ENCODE results near the gene GLI3. TPM values are rescaled to one million over a fixed set of nuclear protein-coding genes. Genes with fewer than 3 reads are reported as not detected.

GLI3 gene
- total and polyA plus RNA-seq, 11 donors: 0.50 to 14.4 (median 5.7) TPM

DNA sequence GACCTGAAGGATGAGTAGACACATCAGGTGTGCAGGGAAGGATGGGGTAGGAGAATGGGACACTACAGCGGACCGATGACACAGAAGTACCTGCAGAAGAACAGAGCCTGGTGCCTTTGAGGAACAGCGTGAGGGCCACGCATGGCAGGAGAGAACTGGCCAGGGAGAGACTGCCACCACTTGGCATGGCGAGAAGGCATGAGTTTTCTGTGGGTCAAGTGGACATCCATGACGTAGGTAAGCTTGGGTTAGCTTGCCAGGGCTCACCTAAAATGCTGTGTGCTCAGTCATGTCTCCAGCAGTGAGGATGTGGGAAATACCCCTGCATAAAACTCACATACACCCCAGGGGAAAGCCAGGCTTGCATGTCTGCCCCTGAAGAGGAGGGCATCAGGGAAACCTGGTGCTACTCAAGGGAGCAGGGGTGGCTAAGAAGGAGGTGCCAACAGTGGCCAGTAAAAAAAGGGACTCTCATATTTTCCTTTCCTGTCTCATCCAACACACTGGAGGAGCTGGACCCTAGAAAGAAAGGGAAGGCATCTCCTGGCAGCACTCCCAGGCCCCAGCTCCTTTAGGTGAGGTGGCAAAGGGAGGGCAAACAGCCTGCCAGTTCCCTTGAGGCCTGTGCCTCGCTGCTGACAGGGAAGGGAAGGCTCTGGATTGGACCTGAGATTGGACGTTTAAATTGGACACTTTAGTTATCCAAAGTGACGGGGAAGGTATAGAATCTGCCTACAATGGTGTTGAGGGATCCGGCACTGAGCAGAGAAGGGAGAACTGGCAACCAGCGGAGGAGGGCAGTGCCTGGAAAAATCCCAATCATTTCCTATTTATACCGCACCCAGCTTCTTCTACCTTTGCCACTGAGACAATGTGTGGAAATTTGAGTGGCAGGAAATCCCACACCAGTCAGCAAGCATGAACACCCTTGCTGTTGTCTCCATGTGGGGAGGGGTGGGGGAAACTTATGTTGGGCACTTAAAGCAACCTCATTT is 255.7 kb downstream of the GLI3 start:
- DNase-seq (no peak), ATAC-seq (peak in 3 of 4 donors; percentile 58 to 79 (median 71))
- TF ChIP-seq POLR2A (IDR thresholded peaks at IDR 0.05): no peak
- TF ChIP-seq CTCF (IDR thresholded peaks at IDR 0.05): no peak
- peaks cover 0 to 4% (median 0%) of the 10 kb centered on the region in 9 donors for H3K36me3 ChIP-seq
- no peaks in the 10 kb centered on the region for H3K9me3 ChIP-seq
- H3K4me3 ChIP-seq: no peak overlapping the region
- peak overlapping the region in 1 of 12 donors; percentile 67 for H3K27ac ChIP-seq
- H3K27me3 ChIP-seq: no peaks in the 10 kb centered on the region
- peaks cover 0 to 30% (median 7%) of the 10 kb centered on the region in 12 donors for H3K4me1 ChIP-seq
- intact Hi-C loops (cut with DNase I): loop anchor here in 4 of 10 donors (5.0 to 10.0 kb wide), 4 partner anchors 113 to 851 kb away; partner anchors contain the start of gene GLI3 (in 1 of the 4)
- 69 to 74% (median 71%) methylated on average over 12 of the region's 12 CpGs for WGBS, 4 donors

- peaks cover 0 to 5% (median 0%) of the 10 kb centered on the region in 9 donors for H3K36me3 ChIP-seq
- 25 to 31% (median 28%) methylated on average over 6 of the region's 6 CpGs for WGBS, 4 donors
- intact Hi-C loops (cut with DNase I): loop anchor here (2.0 to 10.0 kb wide), 14 partner anchors 38 to 865 kb away; partner anchors contain the start of gene GLI3 (in 3 of the 10)
- peaks cover 0 to 30% (median 7%) of the 10 kb centered on the region in 12 donors for H3K4me1 ChIP-seq
- H3K9me3 ChIP-seq: no peaks in the 10 kb centered on the region
- H3K4me3 ChIP-seq: no peak overlapping the region
- peak in 2 of 4 donors; percentile 18 to 38 for ATAC-seq
- peak overlapping the region in 1 of 12 donors; percentile 67 for H3K27ac ChIP-seq
- DNase-seq: no peak
- peak; percentile 57 to 81 (median 68) for TF ChIP-seq CTCF (IDR thresholded peaks at IDR 0.05)
- TF ChIP-seq POLR2A (IDR thresholded peaks at IDR 0.05): no peak
- H3K27me3 ChIP-seq: no peaks in the 10 kb centered on the region
These were observed 257.1 kb downstream of the GLI3 start for GRCh38 chr7:41979834-41980307.

- DNase-seq: no peak
- H3K4me1 ChIP-seq: peaks cover 0 to 30% (median 7%) of the 10 kb centered on the region in 12 donors
- intact Hi-C loops (cut with DNase I): loop anchor here in 9 of 10 donors (2.0 to 10.0 kb wide), 11 partner anchors 37 to 866 kb away; partner anchors contain the start of gene GLI3 (in 2 of the 9)
- peaks cover 0 to 5% (median 0%) of the 10 kb centered on the region in 9 donors for H3K36me3 ChIP-seq
- no peaks in the 10 kb centered on the region for H3K9me3 ChIP-seq
- no peak for ATAC-seq
- no peak overlapping the region for H3K4me3 ChIP-seq
- TF ChIP-seq POLR2A (IDR thresholded peaks at IDR 0.05): no peak
- no peak for TF ChIP-seq CTCF (IDR thresholded peaks at IDR 0.05)
- H3K27ac ChIP-seq: peak overlapping the region in 1 of 12 donors; percentile 67
- 86 to 95% (median 90%) methylated on average over 4 of the region's 4 CpGs for WGBS, 4 donors
- H3K27me3 ChIP-seq: no peaks in the 10 kb centered on the region
These were observed 258.2 kb downstream of the GLI3 start for GRCh38 chr7:41978858-41979257.

DNA sequence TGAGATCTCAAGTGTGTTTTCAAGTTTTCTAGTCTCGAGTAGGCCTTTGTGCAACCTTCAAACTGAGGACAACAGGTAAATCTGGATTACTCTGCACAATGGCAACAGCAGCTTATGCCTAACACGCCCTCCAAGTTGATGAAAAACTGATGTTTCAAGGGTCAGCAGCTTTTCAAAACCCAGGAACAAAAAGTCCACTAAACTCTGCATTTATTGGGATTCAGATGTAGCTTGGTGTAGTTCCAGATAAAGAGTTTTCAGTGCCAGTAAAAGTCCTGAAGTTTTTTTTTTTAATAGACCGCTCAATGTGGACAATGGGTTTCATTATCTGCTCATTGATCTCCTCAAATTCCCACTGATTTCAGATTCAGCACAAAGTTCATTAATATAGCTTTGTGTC is 259.3 kb downstream of the GLI3 start:
- WGBS, 4 donors: 85 to 88% (median 86%) methylated on average over 3 of the region's 3 CpGs
- peaks cover 0 to 30% (median 7%) of the 10 kb centered on the region in 12 donors for H3K4me1 ChIP-seq
- TF ChIP-seq POLR2A (IDR thresholded peaks at IDR 0.05): no peak
- TF ChIP-seq CTCF (IDR thresholded peaks at IDR 0.05): no peak

More for the DNA sequence above, 259.3 kb downstream of the GLI3 start:
- peaks cover 0 to 7% (median 0%) of the 10 kb centered on the region in 9 donors for H3K36me3 ChIP-seq
- H3K9me3 ChIP-seq: no peaks in the 10 kb centered on the region
- no peak overlapping the region for H3K27ac ChIP-seq
- no peaks in the 10 kb centered on the region for H3K27me3 ChIP-seq
- intact Hi-C loops (cut with DNase I): loop anchor here in 9 of 10 donors (1.0 to 10.0 kb wide), 14 partner anchors 34 to 867 kb away; partner anchors contain the start of gene GLI3 (in 2 of the 9)
- ATAC-seq (no peak), DNase-seq (no peak)
- H3K4me3 ChIP-seq: no peak overlapping the region

Measured in heart left ventricle (tissue), 16 donors.